Chondrocyte (in vitro differentiated cells): ENCODE measurements around the gene CDC42EP3. TPM values are rescaled to one million over a fixed set of nuclear protein-coding genes. Genes with fewer than 3 reads are reported as not detected.
A peak's percentile ranks its signal among the peaks of the same experiment; 100 is the strongest.

Experiments
- DNase-seq: peaks from one replicate; pipeline ENCODE4 v3.0.0; 2021; ENCODE audit warnings: mixed read lengths, low spot score
- H3K27ac Mint-ChIP-seq: one replicate; pipeline ENCODE4 v1.8.0; 2021; ENCODE audit warnings: mild to moderate bottlenecking, moderate library complexity, mixed read lengths; ENCODE audit not compliant: unreplicated experiment
- H3K27me3 Mint-ChIP-seq: 2 replicates; pipeline ENCODE4 v1.8.0; 2021; ENCODE audit warnings: low read depth, mixed read lengths
- H3K36me3 Mint-ChIP-seq: 2 replicates; pipeline ENCODE4 v1.8.0; 2021; ENCODE audit warnings: low read depth, mixed read lengths
- H3K4me1 Mint-ChIP-seq: 2 replicates; pipeline ENCODE4 v1.8.0; 2021; ENCODE audit warnings: low read depth, mild to moderate bottlenecking, mixed read lengths
- H3K4me3 Mint-ChIP-seq: one replicate; pipeline ENCODE4 v1.8.0; 2021; ENCODE audit warnings: mild to moderate bottlenecking, moderate library complexity, mixed read lengths; ENCODE audit not compliant: unreplicated experiment
- H3K9me3 Mint-ChIP-seq: 2 replicates; pipeline ENCODE4 v1.8.0; 2021; ENCODE audit warnings: low read depth, mixed read lengths
- CTCF ChIP-seq: fragments of 200-600 bp; sonication (generic); IDR thresholded peaks from 2 replicates; pipeline ENCODE4 v1.5.0; 2021; ENCODE audit warnings: antibody characterized with exemption, mild to moderate bottlenecking, moderate library complexity
- total RNA-seq: library from RNA; stranded (reverse); gene quantifications from 3 replicates; pipeline ENCODE4 v1.2.1, GENCODE V29; 2021

CDC42EP3 gene
- total RNA-seq, 1 donor from 2014 or later = 91.2 TPM

GRCh38 chr2:37623406-37623805 is 48.0 kb downstream of the CDC42EP3 start:
- no peaks in the 10 kb centered on the region for H3K36me3 Mint-ChIP-seq
- no peak for TF ChIP-seq CTCF
- no peaks in the 10 kb centered on the region for H3K9me3 Mint-ChIP-seq
- peaks cover 43% of the 10 kb centered on the region for H3K4me1 Mint-ChIP-seq
- no peak for DNase-seq
- H3K4me3 Mint-ChIP-seq = no peak overlapping the region
- H3K27ac Mint-ChIP-seq = peak overlapping the region; percentile 90
- H3K27me3 Mint-ChIP-seq = no peaks in the 10 kb centered on the region

GRCh38 chr2:37622450-37623100 is 48.9 kb downstream of the CDC42EP3 start:
- Mint-ChIP-seq H3K27ac (no peak overlapping the region), H3K9me3 (no peaks in the 10 kb centered on the region), H3K4me1 (peaks cover 43% of the 10 kb centered on the region), H3K4me3 (no peak overlapping the region), H3K36me3 (no peaks in the 10 kb centered on the region), H3K27me3 (no peaks in the 10 kb centered on the region)
- no peak for DNase-seq
- no peak for TF ChIP-seq CTCF

- no peaks in the 10 kb centered on the region for H3K36me3 Mint-ChIP-seq
- no peak for TF ChIP-seq CTCF
- no peak overlapping the region for H3K4me3 Mint-ChIP-seq
- H3K27ac Mint-ChIP-seq = no peak overlapping the region
- no peaks in the 10 kb centered on the region for H3K27me3 Mint-ChIP-seq
- no peaks in the 10 kb centered on the region for H3K9me3 Mint-ChIP-seq
- DNase-seq = no peak
- peaks cover 39% of the 10 kb centered on the region for H3K4me1 Mint-ChIP-seq
Observed at GRCh38 chr2:37621199-37621598, 50.2 kb downstream of the CDC42EP3 start.

GRCh38 chr2:37619959-37620300 is 51.5 kb downstream of the CDC42EP3 start:
- Mint-ChIP-seq H3K27me3 (no peaks in the 10 kb centered on the region), H3K4me1 (peaks cover 29% of the 10 kb centered on the region), H3K9me3 (no peaks in the 10 kb centered on the region), H3K36me3 (no peaks in the 10 kb centered on the region), H3K4me3 (no peak overlapping the region), H3K27ac (no peak overlapping the region)
- TF ChIP-seq CTCF = no peak
- no peak for DNase-seq

- no peaks in the 10 kb centered on the region for H3K36me3 Mint-ChIP-seq
- no peak overlapping the region for H3K4me3 Mint-ChIP-seq
Observed at GRCh38 chr2:37619230-37619958, 52.0 kb downstream of the CDC42EP3 start.

More at GRCh38 chr2:37619230-37619958, 52.0 kb downstream of the CDC42EP3 start:
- peak overlapping the region; percentile 59 for H3K27ac Mint-ChIP-seq
- no peaks in the 10 kb centered on the region for H3K9me3 Mint-ChIP-seq
- no peaks in the 10 kb centered on the region for H3K27me3 Mint-ChIP-seq
- peaks cover 27% of the 10 kb centered on the region for H3K4me1 Mint-ChIP-seq
- no peak for DNase-seq
- TF ChIP-seq CTCF = no peak
